Stimulated activated CD8-positive, alpha-beta memory T cell treated with anti-CD3 and anti-CD28 coated beads, Interleukin-7, amount 100 ng/mL, for 1 hour (primary cell): ENCODE measurements around the gene GAB1.

ENCODE experiments used
- DNase-seq, 2 donors: peaks; one replicate each; pipeline ENCODE4 v3.0.0-alpha.2; 2020; ENCODE audit warnings: low read depth in 2 of 2

Gene GAB1

DNA sequence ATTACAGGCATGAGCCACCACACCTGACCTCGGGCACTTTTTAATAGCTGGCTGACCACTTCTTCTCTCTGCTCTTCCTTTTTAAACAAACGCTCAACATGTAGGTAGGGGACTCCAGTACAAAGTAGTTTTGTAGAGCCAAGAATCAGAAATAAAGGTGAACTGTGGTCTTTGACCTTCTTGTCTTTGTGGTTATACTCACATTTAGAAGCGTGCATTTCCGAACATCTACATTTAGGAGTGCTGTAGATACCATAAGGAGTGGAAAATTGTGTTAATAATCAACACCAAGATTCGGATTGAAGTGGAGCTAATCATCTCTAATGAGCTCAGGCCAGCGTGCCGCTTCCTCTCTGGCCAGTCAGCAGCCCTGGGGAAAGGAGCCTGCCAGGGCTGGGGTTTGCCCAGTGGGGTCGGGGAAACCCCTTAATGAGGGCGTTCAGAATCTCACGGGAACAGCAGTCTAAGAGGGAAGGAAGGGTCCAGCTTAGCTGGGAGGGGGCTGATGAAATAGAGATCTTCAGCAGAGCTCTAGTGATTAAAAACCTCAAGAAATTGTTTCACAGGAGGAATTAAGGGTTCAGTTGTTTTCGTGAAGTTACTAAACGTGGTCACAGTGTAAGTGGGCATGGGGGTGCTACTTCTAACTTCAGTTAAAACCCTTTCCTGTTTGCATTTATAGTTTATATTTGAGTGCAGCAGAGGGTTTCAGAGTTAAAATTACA is 81.2 kb downstream of the GAB1 start:
- no peak for DNase-seq

DNA sequence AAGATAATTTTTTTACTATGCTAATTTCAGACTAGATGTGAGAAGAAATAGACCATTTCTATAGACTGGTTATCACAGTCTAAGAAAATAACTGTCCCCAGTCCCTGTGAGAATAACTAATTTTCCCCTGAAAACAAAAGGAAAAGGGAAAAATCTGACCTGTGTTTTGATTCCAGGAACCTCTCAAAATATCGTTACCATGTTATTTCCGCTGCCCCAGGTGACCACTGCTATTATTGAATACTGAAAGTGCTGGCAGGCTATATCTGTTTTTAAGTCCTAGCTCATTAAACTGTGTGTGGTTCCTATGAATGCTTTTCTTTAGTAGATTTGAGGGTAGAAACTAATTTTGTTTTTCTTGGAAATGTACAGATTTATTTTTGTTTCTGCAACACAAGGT is 83.6 kb downstream of the GAB1 start:
- DNase-seq, result no peak

- DNase-seq, result no peak
Observed at GRCh38 chr4:143421609-143422008, 84.9 kb downstream of the GAB1 start.

GRCh38 chr4:143424276-143424675 is 87.6 kb downstream of the GAB1 start:
- DNase-seq, result no peak

- no peak for DNase-seq
Observed at GRCh38 chr4:143431526-143432257, 95.0 kb downstream of the GAB1 start.

GRCh38 chr4:143432258-143432591 is 95.5 kb downstream of the GAB1 start:
- no peak for DNase-seq

- no peak for DNase-seq
Observed at GRCh38 chr4:143433231-143433630, 96.6 kb downstream of the GAB1 start.

DNA sequence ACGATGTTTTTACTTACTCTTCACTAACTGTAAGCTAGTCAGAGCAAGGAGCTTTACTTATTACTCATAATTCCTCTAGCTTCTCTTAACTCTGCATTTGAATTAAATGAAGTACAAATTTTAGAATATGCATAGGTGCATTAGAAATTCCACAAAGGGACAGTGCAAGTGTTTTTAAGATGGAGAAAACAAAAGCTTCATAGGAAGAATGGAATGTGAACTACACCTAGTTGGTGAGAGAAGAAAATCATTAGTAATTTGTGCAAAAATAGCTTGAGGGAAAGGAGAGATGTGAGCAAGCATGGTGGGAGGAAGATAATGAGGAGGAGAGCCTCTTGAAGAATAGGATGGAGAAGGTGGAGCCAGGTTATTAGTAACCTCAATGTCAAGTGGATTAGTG is 99.3 kb downstream of the GAB1 start:
- DNase-seq, result no peak

DNA sequence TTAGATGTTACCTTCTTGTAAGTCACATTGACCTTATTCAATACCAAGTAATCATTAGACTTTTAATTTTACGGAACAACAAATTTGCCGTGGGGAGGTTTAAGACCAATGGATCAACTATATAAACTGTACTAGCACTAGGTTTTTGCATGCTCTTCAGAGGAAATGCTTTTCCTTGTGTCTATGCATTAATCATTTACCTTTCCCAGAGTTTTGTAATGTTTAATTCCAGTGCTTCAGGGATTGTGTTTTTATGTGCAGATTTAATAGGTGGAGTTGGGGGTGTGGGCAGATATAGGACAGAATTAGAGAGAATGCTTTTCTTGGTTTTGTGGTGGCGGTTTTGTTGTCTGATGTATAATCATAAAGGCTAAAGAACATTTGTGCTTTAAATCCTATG is 100.8 kb downstream of the GAB1 start:
- no peak for DNase-seq

- no peak for DNase-seq
Observed at GRCh38 chr4:143437937-143438336, 101.3 kb downstream of the GAB1 start.

- no peak for DNase-seq
Observed at GRCh38 chr4:143438710-143439109, 102.0 kb downstream of the GAB1 start.

DNA sequence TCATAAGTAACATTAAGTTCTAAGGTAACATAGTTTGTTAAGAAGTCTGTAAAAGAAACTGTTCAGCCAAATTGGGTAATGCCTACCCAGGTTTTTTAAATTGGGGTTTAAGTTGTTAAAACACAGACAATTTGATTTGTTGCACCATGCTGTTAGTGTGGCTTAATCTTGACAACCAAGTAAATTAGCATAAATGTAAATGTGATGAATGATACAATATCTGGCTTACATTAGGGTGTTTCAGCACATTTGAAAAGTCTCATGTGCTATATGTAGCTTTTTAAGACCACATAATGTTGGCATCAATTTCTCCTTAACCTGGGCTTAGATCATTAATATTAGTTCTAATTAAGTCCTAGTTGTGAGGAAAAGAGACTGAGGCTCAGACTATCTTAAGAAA is 104.4 kb downstream of the GAB1 start:
- no peak for DNase-seq

DNA sequence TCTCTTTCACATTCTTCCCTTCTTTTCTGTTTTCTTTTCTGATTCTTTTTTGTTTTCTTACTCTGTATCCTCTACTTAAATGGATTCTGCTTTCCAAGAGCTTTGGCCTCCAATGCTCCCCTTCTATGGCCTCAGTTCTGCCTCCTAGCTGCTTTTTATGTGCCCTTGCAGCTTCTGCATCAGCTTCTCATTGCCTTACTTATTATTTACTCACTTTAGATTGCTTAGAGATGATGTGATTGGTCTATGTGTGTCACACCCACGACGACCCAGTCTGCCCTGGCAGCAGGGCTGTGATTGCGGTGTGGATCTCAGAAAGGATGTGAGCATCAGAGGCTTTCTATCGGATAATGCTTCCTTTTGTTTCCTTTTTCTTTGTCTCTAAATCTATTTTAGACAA is 105.0 kb downstream of the GAB1 start:
- DNase-seq, result no peak

- no peak for DNase-seq
Observed at GRCh38 chr4:143443728-143444127, 107.1 kb downstream of the GAB1 start.

DNA sequence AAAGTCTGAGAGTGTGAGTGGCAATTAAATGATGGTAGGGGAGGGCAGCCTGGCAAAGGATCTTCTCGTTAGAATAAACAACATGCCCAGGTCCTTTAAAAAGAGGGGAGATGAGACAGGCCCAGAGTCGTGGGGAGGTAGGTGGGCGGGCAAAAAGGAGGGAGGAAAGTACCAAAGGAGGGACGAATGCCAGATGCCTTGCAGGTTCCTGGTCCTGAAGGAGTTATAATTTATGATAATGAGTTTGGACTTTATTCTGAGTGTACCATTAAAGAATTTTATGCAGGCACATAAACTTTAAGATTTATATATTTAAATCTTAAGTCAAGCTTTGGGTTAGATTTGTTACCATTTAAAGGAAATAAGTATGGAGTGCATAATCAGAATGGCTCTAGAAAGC is 114.5 kb downstream of the GAB1 start:
- DNase-seq, result no peak

- DNase-seq, result no peak
Observed at GRCh38 chr4:143455211-143455610, 118.5 kb downstream of the GAB1 start.

DNA sequence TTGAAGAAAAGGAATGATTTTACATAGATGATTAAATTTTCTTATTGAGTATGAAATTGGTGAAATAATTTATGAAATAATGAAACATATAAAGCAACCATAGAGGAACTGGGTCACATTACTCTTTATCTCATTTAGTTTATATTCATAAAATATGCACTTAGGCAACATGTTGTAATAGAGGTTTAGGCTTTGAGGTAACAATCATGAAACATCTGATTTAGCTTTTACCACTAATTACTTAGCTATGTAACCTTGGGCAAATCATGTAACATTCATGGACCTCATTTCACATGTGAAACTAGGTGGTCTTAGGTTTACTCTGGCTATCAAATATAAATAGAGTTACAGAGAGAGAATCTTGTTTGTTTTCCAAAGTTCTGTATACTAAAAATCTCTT is 122.3 kb downstream of the GAB1 start:
- DNase-seq, result no peak

GRCh38 chr4:143473334-143474126 is 136.9 kb downstream of the GAB1 start:
- DNase-seq, result no peak

GRCh38 chr4:143477487-143477886 is 140.8 kb downstream of the GAB1 start:
- DNase-seq, result no peak

GRCh38 chr4:143481361-143481760 is 144.7 kb downstream of the GAB1 start:
- DNase-seq, result no peak

GRCh38 chr4:143482840-143483239 is 146.2 kb downstream of the GAB1 start:
- no peak for DNase-seq

GRCh38 chr4:143486314-143486713 is 149.6 kb downstream of the GAB1 start:
- DNase-seq, result no peak

GRCh38 chr4:143488687-143489086 is 152.0 kb downstream of the GAB1 start:
- DNase-seq, result no peak
